ENCODE measurements around the gene CD14.

CD14 gene

GRCh38 chr5:140637371-140638100 lies 4.6 kb upstream of the CD14 start:
- H3K27me3 ChIP-seq (replicated peaks in 2 of 5; ENCODE audit: control insufficient read depth in 4 of 5, insufficient read depth in 5 of 5, low read length in 4 of 5), result peaks cover 0 to 16% (median 10%) of the 10 kb centered on the region in 5 experiments
- H3K27ac ChIP-seq (ENCODE audit: insufficient read depth in 1 of 2, low read depth in 1 of 2, low read length in 2 of 2, poor library complexity in 1 of 2, severe bottlenecking in 2 of 2), result no peak overlapping the region
- ChIA-PET POLR2A (no interaction called here), CTCF (interaction anchor here (0.7 to 3.3 kb wide), 7 partner anchors 10 to 116 kb away, joined by 3 to 19 read pairs (median 3); partner anchors contain the start of genes EIF4EBP3, IK and SRA1)
- no peak for DNase-seq
- H3K4me3 ChIP-seq (ENCODE audit: control insufficient read depth in 1 of 7, extremely low read depth in 1 of 7, insufficient read depth in 4 of 7, low read depth in 2 of 7, low read length in 6 of 7), result no peak overlapping the region
- H3K4me1 ChIP-seq (ENCODE audit: control extremely low read depth in 1 of 4, control insufficient read depth in 4 of 4, insufficient read depth in 4 of 4, low read length in 3 of 4), result peaks cover 5 to 26% (median 19%) of the 10 kb centered on the region in 4 experiments
- WGBS (ENCODE audit: insufficient coverage), result 96% methylated on average over 8 of the region's 10 CpGs
- peaks cover 0 to 10% (median 3%) of the 10 kb centered on the region in 4 experiments for H3K36me3 ChIP-seq (ENCODE audit: control insufficient read depth in 4 of 4, insufficient read depth in 4 of 4, low read length in 3 of 4)
- no peaks in the 10 kb centered on the region for H3K9me3 ChIP-seq (ENCODE audit: control extremely low read depth in 1 of 5, control insufficient read depth in 4 of 5, insufficient read depth in 2 of 5, low read depth in 1 of 5, low read length in 4 of 5)

- DNase-seq, result no peak
- peaks cover 5 to 36% (median 29%) of the 10 kb centered on the region in 4 experiments for H3K4me1 ChIP-seq (ENCODE audit: control extremely low read depth in 1 of 4, control insufficient read depth in 4 of 4, insufficient read depth in 4 of 4, low read length in 3 of 4)
- no peak overlapping the region for H3K27ac ChIP-seq (ENCODE audit: insufficient read depth in 1 of 2, low read depth in 1 of 2, low read length in 2 of 2, poor library complexity in 1 of 2, severe bottlenecking in 2 of 2)
- no peaks in the 10 kb centered on the region for H3K9me3 ChIP-seq (ENCODE audit: control extremely low read depth in 1 of 5, control insufficient read depth in 4 of 5, insufficient read depth in 2 of 5, low read depth in 1 of 5, low read length in 4 of 5)
- no peaks in the 10 kb centered on the region for H3K36me3 ChIP-seq (ENCODE audit: control insufficient read depth in 4 of 4, insufficient read depth in 4 of 4, low read length in 3 of 4)
- H3K4me3 ChIP-seq (ENCODE audit: control insufficient read depth in 1 of 7, extremely low read depth in 1 of 7, insufficient read depth in 4 of 7, low read depth in 2 of 7, low read length in 6 of 7), result no peak overlapping the region
- 95% methylated on average over 8 of the region's 8 CpGs for WGBS (ENCODE audit: insufficient coverage)
- peaks cover 0 to 36% (median 26%) of the 10 kb centered on the region in 5 experiments for H3K27me3 ChIP-seq (replicated peaks in 2 of 5; ENCODE audit: control insufficient read depth in 4 of 5, insufficient read depth in 5 of 5, low read length in 4 of 5)
- ChIA-PET CTCF (interaction anchor here (0.6 to 5.2 kb wide), 21 partner anchors 9 to 390 kb away, joined by 3 to 69 read pairs (median 4); partner anchors contain the start of genes EIF4EBP3, IK, NDUFA2 and SRA1), POLR2A (interaction anchor here (1.5 kb wide), 1 partner anchor 88 kb away, joined by 7 read pairs; the partner anchor contains the start of gene EIF4EBP3)
Measured at GRCh38 chr5:140635291-140636257, 2.6 kb upstream of the CD14 start.

GRCh38 chr5:140634103-140634502 lies 1.1 kb upstream of the CD14 start:
- Histone ChIP-seq H3K9me3 (ENCODE audit: control extremely low read depth in 1 of 5, control insufficient read depth in 4 of 5, insufficient read depth in 2 of 5, low read depth in 1 of 5, low read length in 4 of 5) (no peaks in the 10 kb centered on the region), H3K4me3 (ENCODE audit: control insufficient read depth in 1 of 7, extremely low read depth in 1 of 7, insufficient read depth in 4 of 7, low read depth in 2 of 7, low read length in 6 of 7) (no peak overlapping the region), H3K27me3 (replicated peaks in 2 of 5; ENCODE audit: control insufficient read depth in 4 of 5, insufficient read depth in 5 of 5, low read length in 4 of 5) (peaks cover 0 to 43% (median 26%) of the 10 kb centered on the region in 5 experiments), H3K27ac (ENCODE audit: insufficient read depth in 1 of 2, low read depth in 1 of 2, low read length in 2 of 2, poor library complexity in 1 of 2, severe bottlenecking in 2 of 2) (no peak overlapping the region), H3K4me1 (ENCODE audit: control extremely low read depth in 1 of 4, control insufficient read depth in 4 of 4, insufficient read depth in 4 of 4, low read length in 3 of 4) (peaks cover 5 to 27% (median 21%) of the 10 kb centered on the region in 4 experiments), H3K36me3 (ENCODE audit: control insufficient read depth in 4 of 4, insufficient read depth in 4 of 4, low read length in 3 of 4) (no peaks in the 10 kb centered on the region)
- DNase-seq, result no peak
- POLR2A ChIA-PET, result interaction anchor here (0.7 kb wide), 1 partner anchor 261 kb away, joined by 4 read pairs; no protein-coding TSS in a partner anchor
- WGBS (ENCODE audit: insufficient coverage), result no CpG with 5 or more reads among the region's 3 CpGs
- CTCF ChIA-PET, result interaction anchor here (0.8 to 5.2 kb wide), 14 partner anchors 9 to 261 kb away, joined by 3 to 69 read pairs (median 6); partner anchors contain the start of genes EIF4EBP3, IK and NDUFA2

- H3K9me3 ChIP-seq (ENCODE audit: control extremely low read depth in 1 of 5, control insufficient read depth in 4 of 5, insufficient read depth in 2 of 5, low read depth in 1 of 5, low read length in 4 of 5), result peaks cover 0 to 3% (median under 1%) of the 10 kb centered on the region in 5 experiments
- no peaks in the 10 kb centered on the region for H3K36me3 ChIP-seq (ENCODE audit: control insufficient read depth in 4 of 4, insufficient read depth in 4 of 4, low read length in 3 of 4)
- H3K4me1 ChIP-seq (ENCODE audit: control extremely low read depth in 1 of 4, control insufficient read depth in 4 of 4, insufficient read depth in 4 of 4, low read length in 3 of 4), result peaks cover 0 to 22% (median 17%) of the 10 kb centered on the region in 4 experiments
- no peak overlapping the region for H3K4me3 ChIP-seq (ENCODE audit: control insufficient read depth in 1 of 7, extremely low read depth in 1 of 7, insufficient read depth in 4 of 7, low read depth in 2 of 7, low read length in 6 of 7)
- no CpG with 5 or more reads among the region's 2 CpGs for whole genome bisulfite sequencing (ENCODE audit: insufficient coverage)
- H3K27ac ChIP-seq (ENCODE audit: insufficient read depth in 1 of 2, low read depth in 1 of 2, low read length in 2 of 2, poor library complexity in 1 of 2, severe bottlenecking in 2 of 2), result no peak overlapping the region
- ChIA-PET CTCF (interaction anchor here (0.8 to 5.2 kb wide), 5 partner anchors 11 to 85 kb away, joined by 4 to 69 read pairs (median 6); partner anchors contain the start of gene EIF4EBP3), POLR2A (interaction anchor here (0.7 kb wide), 1 partner anchor 261 kb away, joined by 4 read pairs; no protein-coding TSS in a partner anchor)
- H3K27me3 ChIP-seq (replicated peaks in 2 of 5; ENCODE audit: control insufficient read depth in 4 of 5, insufficient read depth in 5 of 5, low read length in 4 of 5), result peaks cover 0 to 44% (median 26%) of the 10 kb centered on the region in 5 experiments
- no peak for DNase-seq
Measured at GRCh38 chr5:140633501-140633900, 526 bp upstream of the CD14 start.

GRCh38 chr5:140632366-140633020 lies 482 bp downstream of the CD14 start:
- Histone ChIP-seq H3K4me3 (ENCODE audit: control insufficient read depth in 1 of 7, extremely low read depth in 1 of 7, insufficient read depth in 4 of 7, low read depth in 2 of 7, low read length in 6 of 7) (peak overlapping the region; percentile 27 to 74 (median 50)), H3K36me3 (ENCODE audit: control insufficient read depth in 4 of 4, insufficient read depth in 4 of 4, low read length in 3 of 4) (no peaks in the 10 kb centered on the region), H3K27me3 (replicated peaks in 2 of 5; ENCODE audit: control insufficient read depth in 4 of 5, insufficient read depth in 5 of 5, low read length in 4 of 5) (peaks cover 0 to 46% (median 26%) of the 10 kb centered on the region in 5 experiments), H3K27ac (ENCODE audit: insufficient read depth in 1 of 2, low read depth in 1 of 2, low read length in 2 of 2, poor library complexity in 1 of 2, severe bottlenecking in 2 of 2) (no peak overlapping the region), H3K4me1 (ENCODE audit: control extremely low read depth in 1 of 4, control insufficient read depth in 4 of 4, insufficient read depth in 4 of 4, low read length in 3 of 4) (peaks cover 0 to 22% (median 17%) of the 10 kb centered on the region in 4 experiments), H3K9me3 (ENCODE audit: control extremely low read depth in 1 of 5, control insufficient read depth in 4 of 5, insufficient read depth in 2 of 5, low read depth in 1 of 5, low read length in 4 of 5) (peaks cover 0 to 11% (median 3%) of the 10 kb centered on the region in 5 experiments)
- ChIA-PET CTCF (interaction anchor here (0.8 to 5.2 kb wide), 7 partner anchors 10 to 84 kb away, joined by 3 to 69 read pairs (median 4); partner anchors contain the start of genes EIF4EBP3, IK and NDUFA2), POLR2A (interaction anchor here (0.7 kb wide), 1 partner anchor 10 kb away, joined by 3 read pairs; no protein-coding TSS in a partner anchor)
- under 1% methylated on average over 51 of the region's 51 CpGs for WGBS (ENCODE audit: insufficient coverage)
- peak in 2 of 3 donors; percentile 59 to 71 for DNase-seq

GRCh38 chr5:140631831-140632365 lies 1.1 kb downstream of the CD14 start:
- H3K27ac ChIP-seq (ENCODE audit: insufficient read depth in 1 of 2, low read depth in 1 of 2, low read length in 2 of 2, poor library complexity in 1 of 2, severe bottlenecking in 2 of 2), result no peak overlapping the region
- DNase-seq, result peak in 2 of 3 donors; percentile 45 to 61
- ChIA-PET CTCF (interaction anchor here (1.0 to 5.2 kb wide), 4 partner anchors 9 to 84 kb away, joined by 3 to 69 read pairs (median 6); partner anchors contain the start of genes EIF4EBP3, IK and NDUFA2), POLR2A (interaction anchor here (0.7 kb wide), 1 partner anchor 11 kb away, joined by 3 read pairs; no protein-coding TSS in a partner anchor)
- WGBS (ENCODE audit: insufficient coverage), result 14% methylated on average over 36 of the region's 36 CpGs
- peaks cover 0 to 46% (median 26%) of the 10 kb centered on the region in 5 experiments for H3K27me3 ChIP-seq (replicated peaks in 2 of 5; ENCODE audit: control insufficient read depth in 4 of 5, insufficient read depth in 5 of 5, low read length in 4 of 5)
- H3K4me1 ChIP-seq (ENCODE audit: control extremely low read depth in 1 of 4, control insufficient read depth in 4 of 4, insufficient read depth in 4 of 4, low read length in 3 of 4), result peaks cover 0 to 22% (median 17%) of the 10 kb centered on the region in 4 experiments
- peaks cover 0 to 15% (median 5%) of the 10 kb centered on the region in 5 experiments for H3K9me3 ChIP-seq (ENCODE audit: control extremely low read depth in 1 of 5, control insufficient read depth in 4 of 5, insufficient read depth in 2 of 5, low read depth in 1 of 5, low read length in 4 of 5)
- no peaks in the 10 kb centered on the region for H3K36me3 ChIP-seq (ENCODE audit: control insufficient read depth in 4 of 4, insufficient read depth in 4 of 4, low read length in 3 of 4)
- H3K4me3 ChIP-seq (ENCODE audit: control insufficient read depth in 1 of 7, extremely low read depth in 1 of 7, insufficient read depth in 4 of 7, low read depth in 2 of 7, low read length in 6 of 7), result peak overlapping the region; percentile 27 to 74 (median 50)
